ENCODE data around the gene RNFT2.
"Not testable (repeated sequence)": the region's sequence is repeated elsewhere in the genome, so short reads cannot be mapped to it uniquely, and the experiment has no call there.

RNFT2 gene

DNA sequence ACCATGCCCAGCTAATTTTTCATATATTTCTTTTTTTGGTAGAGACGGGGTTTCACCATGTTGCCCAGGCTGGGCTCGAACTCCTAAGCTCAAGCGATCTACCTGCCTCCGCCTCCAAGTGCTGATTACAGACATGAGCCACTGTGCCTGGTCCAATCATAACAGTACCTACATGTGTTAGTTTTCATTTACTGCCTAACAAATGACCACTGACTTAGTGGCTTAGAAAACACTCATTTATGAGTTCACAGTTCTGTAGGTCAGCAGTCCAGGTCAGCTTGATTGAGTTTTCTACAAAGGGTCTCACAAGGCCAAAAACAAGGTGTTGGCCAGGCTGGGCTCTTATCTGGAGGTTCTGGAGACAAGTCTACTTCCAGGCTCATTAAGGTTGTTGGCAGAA is 60.6 kb downstream of the RNFT2 start:
- no peak for DNase-seq

DNA sequence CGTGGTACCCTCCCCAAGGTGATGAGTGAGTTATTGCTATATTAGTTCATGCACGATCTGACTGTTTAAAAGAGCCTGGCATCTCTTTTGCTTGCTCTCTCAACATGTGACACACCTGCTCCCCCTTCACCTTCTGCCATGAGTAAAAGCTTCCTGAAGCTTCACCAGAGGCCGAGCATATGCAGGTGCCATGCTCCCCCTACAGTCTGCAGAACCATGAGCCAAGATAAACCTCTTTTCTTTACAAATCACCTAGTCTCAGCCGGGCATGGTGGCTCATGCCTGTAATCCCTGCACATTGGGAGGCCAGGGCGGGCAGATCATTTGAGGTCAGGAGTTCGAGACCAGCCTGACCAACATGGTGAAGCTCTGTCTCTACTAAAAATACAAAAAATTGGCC is 61.8 kb downstream of the RNFT2 start:
- no peak for DNase-seq

DNA sequence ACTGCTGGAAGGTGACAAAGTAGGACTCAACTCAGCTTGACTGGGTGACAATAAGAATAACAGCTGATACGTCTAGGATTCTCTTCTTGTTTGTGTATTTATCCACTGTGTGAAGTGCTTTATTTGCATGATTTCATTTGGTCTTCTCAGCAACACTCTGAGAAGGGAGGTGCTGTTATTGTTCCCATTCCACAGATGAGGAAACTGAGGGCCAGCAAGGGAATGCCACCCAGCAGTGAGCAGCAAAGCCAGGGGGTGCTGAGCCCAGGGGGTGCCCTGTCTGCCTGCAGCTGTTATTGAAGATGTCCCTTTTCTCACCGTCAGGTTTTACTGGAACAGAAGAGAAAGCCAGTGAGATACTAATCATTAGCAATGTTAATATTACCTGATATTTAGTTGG is 62.8 kb downstream of the RNFT2 start:
- no peak for DNase-seq

DNA sequence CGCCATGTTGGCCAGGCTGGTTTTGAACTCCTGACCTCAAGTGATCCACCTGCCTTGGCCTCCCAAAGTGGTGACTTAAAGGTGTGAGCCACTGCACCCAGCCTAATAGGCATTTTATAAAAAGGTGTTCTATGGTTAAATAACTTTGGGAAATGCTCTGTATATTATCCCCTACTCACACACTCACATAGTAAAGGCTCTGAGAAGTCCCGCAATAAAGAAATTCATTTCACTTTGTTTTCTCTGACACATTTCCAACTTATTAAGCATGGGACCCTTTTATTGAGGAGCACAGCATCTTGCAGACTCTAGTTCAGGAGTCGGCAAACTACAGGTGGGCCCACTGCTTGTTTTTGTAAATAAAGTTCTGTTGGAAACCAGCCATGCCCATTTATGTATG is 63.9 kb downstream of the RNFT2 start:
- no peak for DNase-seq

- DNase-seq, result no peak
Measured at GRCh38 chr12:116803013-116803736, 65.1 kb downstream of the RNFT2 start.

DNA sequence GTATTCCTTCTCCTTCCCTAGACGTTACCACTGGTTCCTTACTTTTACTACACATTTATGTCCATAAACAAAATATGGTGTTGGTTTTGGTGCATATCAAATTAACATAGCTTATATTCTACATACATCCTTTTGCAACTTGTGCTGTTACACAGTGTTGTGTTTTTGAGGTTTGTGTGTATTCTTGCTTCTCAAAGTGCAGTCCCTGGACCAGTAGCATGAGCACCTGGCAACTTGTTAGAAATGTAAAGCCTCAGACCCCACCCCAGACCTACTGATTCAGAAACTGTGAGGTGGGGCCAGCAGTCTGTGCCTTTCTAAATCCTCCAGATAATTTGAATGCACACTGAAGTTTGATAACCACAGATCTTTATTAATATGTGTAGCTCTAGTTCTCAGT is 65.9 kb downstream of the RNFT2 start:
- no peak for DNase-seq

GRCh38 chr12:116806845-116807440 is 68.8 kb downstream of the RNFT2 start:
- DNase-seq, result no peak

DNA sequence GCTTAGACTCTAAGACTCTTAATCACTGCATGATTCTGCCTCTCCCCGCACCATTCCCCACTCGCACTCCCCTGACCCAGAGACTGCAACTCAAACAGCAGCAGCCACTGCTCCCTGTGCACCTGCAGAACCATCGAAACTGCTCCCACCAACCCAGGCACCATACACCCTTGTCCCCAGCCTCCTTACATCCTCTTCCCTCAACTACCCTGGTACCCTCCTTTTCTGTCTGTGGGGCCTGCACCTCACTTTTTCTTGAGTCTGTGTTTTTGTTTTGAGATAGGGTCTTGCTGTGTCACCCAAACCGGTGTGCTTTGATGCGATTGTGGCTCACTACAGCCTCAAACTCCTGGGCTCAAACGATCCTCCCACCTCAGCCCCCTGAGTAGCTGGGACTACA is 69.4 kb downstream of the RNFT2 start:
- DNase-seq, result no peak

- no peak for DNase-seq
Measured at GRCh38 chr12:116808113-116809105, 70.3 kb downstream of the RNFT2 start.

GRCh38 chr12:116812238-116812637 is 74.1 kb downstream of the RNFT2 start:
- no peak for DNase-seq

DNA sequence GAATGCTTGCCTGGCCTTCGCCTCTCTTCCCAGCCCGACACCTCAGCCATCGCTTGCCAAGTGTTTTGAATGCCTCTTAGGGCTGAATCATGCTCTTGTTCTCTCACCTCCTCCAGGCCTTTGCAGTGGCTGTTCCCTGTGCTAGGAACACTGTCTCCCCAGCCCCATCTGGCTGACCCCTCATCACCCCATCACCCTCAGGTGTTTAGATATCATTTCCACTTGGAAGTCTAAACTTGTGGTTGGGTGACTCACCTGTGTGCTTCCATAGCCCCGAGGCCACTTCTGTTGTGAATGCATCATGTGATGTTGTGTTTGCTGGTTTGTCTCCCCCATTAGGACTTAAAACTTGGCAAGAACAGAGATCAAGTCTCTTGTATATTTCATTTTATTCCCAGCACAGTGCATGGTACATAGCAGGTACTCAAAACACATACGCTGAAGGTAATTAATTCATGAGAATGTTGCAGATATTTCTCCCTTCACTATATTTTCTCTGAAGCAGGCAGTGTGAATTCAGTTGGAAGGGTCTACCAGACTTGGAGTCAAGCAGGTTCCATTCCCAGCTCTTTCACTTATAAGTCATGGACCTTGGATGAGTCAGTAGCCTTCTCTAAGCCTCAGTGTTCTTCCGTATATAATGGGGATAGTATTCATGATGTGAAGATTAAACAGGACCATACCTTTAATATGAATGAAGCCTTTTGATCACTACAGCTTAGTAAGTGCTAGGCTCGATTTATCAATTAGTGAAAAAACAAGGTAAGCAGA is 75.3 kb downstream of the RNFT2 start:
- no peak for DNase-seq

GRCh38 chr12:116814766-116815165 is 76.7 kb downstream of the RNFT2 start:
- DNase-seq, result not testable (repeated sequence)

DNA sequence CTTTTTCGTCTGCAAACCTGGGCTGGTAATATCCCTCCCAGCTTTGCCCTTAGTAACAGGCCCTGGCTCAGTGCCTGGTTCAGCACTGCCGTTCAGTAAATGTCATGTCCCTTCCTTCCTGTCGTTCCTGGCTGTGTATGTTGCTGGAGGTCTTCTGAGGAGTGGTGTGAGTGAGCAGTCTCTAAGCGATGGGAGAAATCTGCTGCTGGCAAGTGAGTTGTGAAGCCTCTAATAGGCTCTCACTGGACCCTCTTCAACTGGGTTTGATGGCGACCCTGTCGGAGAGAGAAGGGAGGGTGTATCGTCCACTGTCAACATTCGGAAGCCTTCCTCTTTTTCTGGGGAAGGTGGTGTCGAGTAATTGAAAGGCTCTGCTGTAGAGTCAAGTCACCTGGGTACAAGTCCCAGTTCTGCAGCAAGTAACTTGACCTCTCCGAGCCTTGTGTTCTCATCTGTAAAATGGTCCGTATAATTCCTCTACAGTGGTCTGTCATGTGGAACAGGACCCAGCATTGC is 80.3 kb downstream of the RNFT2 start:
- peak; percentile 33 for DNase-seq

GRCh38 chr12:116818948-116819832 is 81.1 kb downstream of the RNFT2 start:
- peak; percentile 94 for DNase-seq

DNA sequence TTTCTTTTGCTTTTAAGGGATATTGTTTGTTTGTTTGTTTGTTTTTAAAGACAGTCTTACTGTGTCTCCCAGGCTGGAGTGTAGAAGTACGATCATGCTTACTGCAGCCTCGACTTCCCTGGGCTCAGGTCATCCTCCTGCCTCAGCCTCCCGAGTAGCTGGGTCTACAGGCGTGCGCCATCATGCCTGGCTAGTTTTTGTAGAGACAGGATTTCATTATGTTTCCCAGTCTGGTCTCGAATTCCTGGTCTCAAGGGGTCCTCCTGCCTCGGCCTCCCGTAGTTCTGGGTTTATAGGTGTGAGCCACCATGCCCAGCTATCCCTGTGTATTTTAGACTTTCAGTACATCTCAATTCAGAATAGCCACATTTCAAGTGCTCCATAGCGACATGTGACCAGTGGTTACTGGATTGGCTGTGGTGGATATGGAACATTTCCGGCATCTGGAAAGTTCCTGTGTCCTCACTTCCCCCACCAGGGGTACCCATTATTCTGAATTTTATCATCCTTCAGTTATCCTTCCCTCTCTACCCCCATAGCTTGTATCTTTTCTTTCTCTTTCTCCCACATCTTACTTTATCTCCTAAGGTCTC is 82.0 kb downstream of the RNFT2 start:
- no peak for DNase-seq

DNA sequence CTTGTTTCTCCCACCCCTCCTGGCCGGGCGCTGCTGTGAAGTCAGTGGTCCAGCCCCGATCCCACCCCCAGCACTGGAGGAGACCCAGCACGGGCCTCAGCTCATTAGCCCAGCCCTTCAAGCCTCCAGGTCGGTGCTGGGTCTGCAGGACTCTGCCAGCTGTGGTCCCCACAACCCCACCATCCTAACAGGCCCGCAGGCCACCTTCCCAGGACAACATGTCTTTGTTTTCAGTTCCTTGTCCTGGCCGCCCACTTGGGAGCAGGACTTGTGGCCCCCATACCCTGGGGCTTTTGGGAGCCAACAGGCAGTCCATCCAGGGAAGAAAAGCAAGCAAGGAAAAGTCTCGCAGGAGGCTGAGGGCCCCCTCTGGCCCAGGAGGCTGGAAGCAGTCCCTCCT is 83.2 kb downstream of the RNFT2 start:
- DNase-seq, result no peak

- no peak for DNase-seq
Measured at GRCh38 chr12:116827432-116827831, 89.3 kb downstream of the RNFT2 start.

GRCh38 chr12:116832353-116832752 is 94.2 kb downstream of the RNFT2 start:
- peak; percentile 5 for DNase-seq

- DNase-seq, result no peak
Measured at GRCh38 chr12:116833474-116833873, 95.4 kb downstream of the RNFT2 start.

GRCh38 chr12:116835484-116835883 is 97.4 kb downstream of the RNFT2 start:
- no peak for DNase-seq

DNA sequence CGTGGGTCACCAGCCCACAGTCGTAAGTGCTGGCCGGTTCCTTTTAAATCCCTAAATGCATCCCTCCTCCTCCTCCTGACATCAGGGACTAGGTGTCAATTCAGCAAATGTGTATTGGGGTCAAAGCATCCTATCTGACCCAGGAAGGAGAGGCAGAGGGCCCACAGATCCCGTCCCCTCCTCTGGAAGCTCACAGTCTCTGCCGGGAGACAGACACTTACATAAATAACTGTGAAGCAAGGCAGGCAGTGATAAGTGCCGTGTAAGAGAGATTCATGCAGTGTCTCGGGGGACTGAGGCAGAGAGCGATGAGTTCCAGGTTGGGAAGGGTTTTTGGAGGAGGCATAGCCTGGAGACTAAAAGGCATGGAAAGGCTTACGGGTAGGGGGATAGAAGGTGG is 99.0 kb downstream of the RNFT2 start:
- no peak for DNase-seq
